DND-41 (cell line): ENCODE results near the gene SORBS1.

Experiments used
- ATAC-seq: fragments of 200-7000 bp; cut with Tn5 transposase; 3 replicates; pipeline ENCODE4 v1.9.1; 2021; ENCODE audit warnings: low read depth; ENCODE audit not compliant: insufficient read depth
- DNase-seq: peaks from one replicate; pipeline ENCODE4 v3.0.0-alpha.2; 2020
- H2AFZ ChIP-seq: 2 replicates; pipeline ENCODE4 v1.6.0; 2012; ENCODE audit warnings: low read depth, low read length
- H3K27ac ChIP-seq: 2 replicates; pipeline ENCODE4 v1.5.1; 2012; ENCODE audit warnings: low read length, inconsistent platforms
- H3K27me3 ChIP-seq: fragments of 200-600 bp; sonication (generic); 2 replicates; pipeline ENCODE4 v1.6.0; 2012; ENCODE audit warnings: low read length, mild to moderate bottlenecking, inconsistent platforms; ENCODE audit not compliant: insufficient read depth, poor library complexity
- H3K36me3 ChIP-seq: 2 replicates; pipeline ENCODE4 v1.5.1; 2012; ENCODE audit warnings: low read length, inconsistent platforms; ENCODE audit not compliant: insufficient read depth
- H3K4me1 ChIP-seq: 2 replicates; pipeline ENCODE4 v1.5.1; 2012; ENCODE audit warnings: mild to moderate bottlenecking, low read length; ENCODE audit not compliant: insufficient read depth
- H3K4me2 ChIP-seq: 2 replicates; pipeline ENCODE4 v1.6.0; 2012; ENCODE audit warnings: mild to moderate bottlenecking, moderate library complexity, low read length, inconsistent platforms; ENCODE audit not compliant: insufficient read depth
- H3K4me3 ChIP-seq, 2 experiments: fragments of 200-600 bp in 1 of 2; shearing (Covaris generic) in 1 of 2; 2 replicates each; pipeline ENCODE4 v1.5.1; 2012 to 2016; ENCODE audit warnings: inconsistent platforms in 2 of 2, low read length in 2 of 2, mild to moderate bottlenecking in 2 of 2, low read depth in 1 of 2, moderate library complexity in 1 of 2
- H3K79me2 ChIP-seq: 2 replicates; pipeline ENCODE4 v1.6.0; 2012; ENCODE audit warnings: low read length, inconsistent platforms; ENCODE audit not compliant: insufficient read depth
- H3K9ac ChIP-seq: 2 replicates; pipeline ENCODE4 v1.6.0; 2012; ENCODE audit warnings: low read depth, mild to moderate bottlenecking, inconsistent platforms, low read length, moderate library complexity
- H3K9me3 ChIP-seq: 2 replicates; pipeline ENCODE4 v1.5.1; 2012; ENCODE audit warnings: low read length, moderate library complexity, mild to moderate bottlenecking, inconsistent platforms; ENCODE audit not compliant: insufficient read depth, severe bottlenecking
- H4K20me1 ChIP-seq: 2 replicates; pipeline ENCODE4 v1.6.0; 2012; ENCODE audit warnings: low read length; ENCODE audit not compliant: insufficient read depth
- CTCF ChIP-seq: IDR thresholded peaks from 2 replicates; pipeline ENCODE4 v1.5.1; 2012; ENCODE audit warnings: borderline replicate concordance, low read length, moderate library complexity, mild to moderate bottlenecking; ENCODE audit not compliant: poor library complexity, severe bottlenecking; ENCODE audit errors: extremely low read depth
- EZH2 ChIP-seq: IDR thresholded peaks from 3 replicates; pipeline ENCODE4 v1.6.1; 2012; ENCODE audit warnings: borderline replicate concordance, low read depth, mild to moderate bottlenecking, moderate library complexity, low read length, inconsistent platforms; ENCODE audit not compliant: severe bottlenecking

SORBS1 gene

GRCh38 chr10:95567903-95568630, 6.9 kb upstream of the SORBS1 start:
- Histone ChIP-seq H3K4me2 (no peak overlapping the region), H3K4me1 (no peaks in the 10 kb centered on the region), H2AFZ (no peak overlapping the region), H3K27ac (no peak overlapping the region), H3K9ac (no peak overlapping the region), H3K36me3 (no peaks in the 10 kb centered on the region), H3K9me3 (no peaks in the 10 kb centered on the region), H3K27me3 (peaks cover 11% of the 10 kb centered on the region), H4K20me1 (no peaks in the 10 kb centered on the region), H3K79me2 (no peaks in the 10 kb centered on the region), H3K4me3 (no peak overlapping the region)
- ATAC-seq, result no peak
- DNase-seq, result no peak
- TF ChIP-seq CTCF, result no peak
- no peak for TF ChIP-seq EZH2

- no peak overlapping the region for H3K9ac ChIP-seq
- H4K20me1 ChIP-seq, result no peaks in the 10 kb centered on the region
- H3K27ac ChIP-seq, result no peak overlapping the region
- H3K79me2 ChIP-seq, result no peaks in the 10 kb centered on the region
- DNase-seq, result no peak
- no peaks in the 10 kb centered on the region for H3K36me3 ChIP-seq
- H3K4me3 ChIP-seq, result no peak overlapping the region
- peaks cover 7% of the 10 kb centered on the region for H3K27me3 ChIP-seq
- H2AFZ ChIP-seq, result no peak overlapping the region
- no peak overlapping the region for H3K4me2 ChIP-seq
- no peak for TF ChIP-seq EZH2
- no peak for TF ChIP-seq CTCF
- no peak for ATAC-seq
- no peaks in the 10 kb centered on the region for H3K4me1 ChIP-seq
- no peaks in the 10 kb centered on the region for H3K9me3 ChIP-seq
These were observed 5.0 kb upstream of the SORBS1 start for GRCh38 chr10:95566136-95566535.

GRCh38 chr10:95565336-95565735, 4.2 kb upstream of the SORBS1 start:
- no peak overlapping the region for H3K27ac ChIP-seq
- no peaks in the 10 kb centered on the region for H3K36me3 ChIP-seq
- no peak overlapping the region for H2AFZ ChIP-seq
- no peaks in the 10 kb centered on the region for H3K4me1 ChIP-seq
- H3K9me3 ChIP-seq, result no peaks in the 10 kb centered on the region
- TF ChIP-seq EZH2 (no peak), CTCF (no peak)
- no peak for ATAC-seq
- H3K9ac ChIP-seq, result no peak overlapping the region
- no peak overlapping the region for H3K4me2 ChIP-seq
- DNase-seq, result no peak
- no peaks in the 10 kb centered on the region for H3K79me2 ChIP-seq
- H3K4me3 ChIP-seq, result no peak overlapping the region
- H4K20me1 ChIP-seq, result no peaks in the 10 kb centered on the region
- peaks cover 7% of the 10 kb centered on the region for H3K27me3 ChIP-seq
